GM23248 (cell line): Measurements from ENCODE around the gene CASP9.
"Not testable (repeated sequence)": the region's sequence is repeated elsewhere in the genome, so short reads cannot be mapped to it uniquely, and the experiment has no call there.

Source experiments
- EZH2 ChIP-seq: fragments of 200-600 bp; sonication (generic); IDR thresholded peaks from 2 replicates; pipeline ENCODE4 v1.6.1; 2018; ENCODE audit warnings: antibody characterized with exemption, mild to moderate bottlenecking; ENCODE audit not compliant: insufficient read depth, poor library complexity, severe bottlenecking
- EZH2phosphoT487 ChIP-seq: fragments of 200-600 bp; sonication (generic); IDR thresholded peaks from 2 replicates; pipeline ENCODE4 v1.6.1; 2018; ENCODE audit warnings: antibody characterized with exemption, moderate library complexity, mild to moderate bottlenecking, low read depth; ENCODE audit not compliant: insufficient read depth

DNA sequence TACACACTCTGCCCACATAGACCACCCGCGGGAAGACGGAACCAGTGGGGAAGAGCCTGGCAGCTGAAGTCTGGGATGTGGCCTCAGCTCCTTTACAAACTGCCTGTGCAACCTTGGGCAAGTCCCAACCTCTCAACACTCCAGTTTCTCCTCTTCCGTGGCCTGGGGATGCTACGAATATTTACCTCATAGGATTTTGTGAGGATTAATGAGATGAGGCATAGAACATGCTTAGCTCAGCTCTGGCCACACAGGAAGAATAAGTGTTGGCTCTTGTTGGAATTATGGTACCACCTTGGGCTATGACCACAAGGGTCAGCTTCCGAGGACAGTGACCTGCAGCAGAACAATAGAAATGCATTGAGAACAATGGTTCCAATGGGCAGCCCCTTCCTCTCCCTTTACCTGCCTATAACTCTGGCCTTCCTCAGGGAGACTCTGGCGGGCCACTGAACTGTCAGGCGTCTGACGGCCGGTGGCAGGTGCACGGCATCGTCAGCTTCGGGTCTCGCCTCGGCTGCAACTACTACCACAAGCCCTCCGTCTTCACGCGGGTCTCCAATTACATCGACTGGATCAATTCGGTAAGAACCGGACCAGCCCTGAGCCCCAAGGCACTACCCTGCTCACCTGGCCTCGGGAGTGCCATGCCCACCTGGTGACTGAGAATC is 56.9 kb downstream of the CASP9 start:
- TF ChIP-seq EZH2, EZH2phosphoT487: not testable (repeated sequence)
